Neural cell (in vitro differentiated cells): ENCODE measurements around the gene BZW2. TPM values are rescaled to one million over a fixed set of nuclear protein-coding genes. Genes with fewer than 3 reads are reported as not detected.

Experiments
- H2AFZ ChIP-seq: fragments of 200-600, 300-800 bp; sonication (generic), shearing (Covaris generic); 2 replicates; pipeline ENCODE4 v1.6.0; 2014; ENCODE audit warnings: low read depth, mild to moderate bottlenecking, antibody characterized with exemption, low read length, moderate library complexity
- H3F3A ChIP-seq: fragments of 200-600 bp; shearing (Covaris generic); 2 replicates; pipeline ENCODE4 v1.6.1; 2016; ENCODE audit warnings: mild to moderate bottlenecking, moderate library complexity, mixed read lengths, antibody characterized with exemption, low read length; ENCODE audit not compliant: insufficient read depth, poor library complexity, severe bottlenecking
- H3K27ac ChIP-seq: fragments of 200-600, 300-800 bp; sonication (generic), shearing (Covaris generic); 2 replicates; pipeline ENCODE4 v1.5.1; 2014; ENCODE audit warnings: mild to moderate bottlenecking, low read length, moderate library complexity
- H3K27me3 ChIP-seq: fragments of 300-800, 200-600 bp; sonication (generic), shearing (Covaris generic); 2 replicates; pipeline ENCODE4 v1.6.0; 2014; ENCODE audit warnings: mild to moderate bottlenecking, low read depth, low read length, moderate library complexity; ENCODE audit not compliant: insufficient read depth
- H3K36me3 ChIP-seq: fragments of 300-800, 200-600 bp; sonication (generic), shearing (Covaris generic); 2 replicates; pipeline ENCODE4 v1.5.1; 2014; ENCODE audit warnings: mild to moderate bottlenecking, antibody characterized with exemption, low read length, moderate library complexity; ENCODE audit not compliant: insufficient read depth
- H3K4me2 ChIP-seq: fragments of 300-800, 200-600 bp; sonication (generic), shearing (Covaris generic); 2 replicates; pipeline ENCODE4 v1.6.0; 2014; ENCODE audit warnings: mild to moderate bottlenecking, low read length
- H3K4me3 ChIP-seq: fragments of 300-800, 200-600 bp; sonication (generic), shearing (Covaris generic); 2 replicates; pipeline ENCODE4 v1.5.1; 2014; ENCODE audit warnings: mild to moderate bottlenecking, low read length, moderate library complexity
- H3K79me2 ChIP-seq: fragments of 200-600 bp; shearing (Covaris generic); replicated peaks from 2 replicates; pipeline ENCODE4 v1.6.0; 2014; ENCODE audit warnings: mild to moderate bottlenecking, low read length, moderate library complexity; ENCODE audit not compliant: insufficient read depth
- H3K9ac ChIP-seq: fragments of 300-800, 200-600 bp; sonication (generic), shearing (Covaris generic); 2 replicates; pipeline ENCODE4 v1.6.1; 2016; ENCODE audit warnings: mild to moderate bottlenecking, low read length, mixed read lengths
- H3K9me2 ChIP-seq: fragments of 200-600 bp; shearing (Covaris generic); 2 replicates; pipeline ENCODE4 v1.6.1; 2016; ENCODE audit warnings: mild to moderate bottlenecking, low read length, mixed read lengths; ENCODE audit not compliant: insufficient read depth
- H3K9me3 ChIP-seq: fragments of 200-600, 300-800 bp; sonication (generic), shearing (Covaris generic); 2 replicates; pipeline ENCODE4 v1.6.1; 2016; ENCODE audit warnings: mild to moderate bottlenecking, mixed run types, low read length, moderate library complexity, mixed read lengths
- H4K20me1 ChIP-seq: fragments of 200-600 bp; shearing (Covaris generic); 2 replicates; pipeline ENCODE4 v1.6.1; 2016; ENCODE audit warnings: mild to moderate bottlenecking, mixed run types; ENCODE audit not compliant: insufficient read depth
- CTCF ChIP-seq: fragments of 450-650 bp; IDR thresholded peaks from 2 replicates; pipeline ENCODE4 v1.5.1; 2014; ENCODE audit warnings: antibody characterized with exemption, mild to moderate bottlenecking, moderate library complexity; ENCODE audit not compliant: poor library complexity, severe bottlenecking
- EP300 ChIP-seq: fragments of 450-650 bp; conservative IDR thresholded peaks from 2 replicates; pipeline ENCODE4 v1.6.1; 2014; ENCODE audit warnings: antibody characterized with exemption, mild to moderate bottlenecking, moderate library complexity; ENCODE audit not compliant: poor library complexity, severe bottlenecking
- EZH2 ChIP-seq: fragments of 200-600, 300-800 bp; shearing (Covaris generic), sonication (generic); IDR thresholded peaks from 2 replicates; pipeline ENCODE4 v1.6.1; 2014; ENCODE audit warnings: antibody characterized with exemption, low read length, borderline replicate concordance, mild to moderate bottlenecking; ENCODE audit not compliant: insufficient read depth, poor library complexity, severe bottlenecking
- MXI1 ChIP-seq: fragments of 450-650 bp; conservative IDR thresholded peaks from 2 replicates; pipeline ENCODE4 v1.6.1; 2014; ENCODE audit warnings: antibody characterized with exemption, mild to moderate bottlenecking; ENCODE audit not compliant: poor library complexity, severe bottlenecking
- POLR2AphosphoS5 ChIP-seq: IDR thresholded peaks from 2 replicates; pipeline ENCODE4 v1.6.1; 2012
- RAD21 ChIP-seq: fragments of 450-650 bp; conservative IDR thresholded peaks from 2 replicates; pipeline ENCODE4 v1.6.1; 2014; ENCODE audit warnings: antibody characterized with exemption, mild to moderate bottlenecking, moderate library complexity
- REST ChIP-seq: IDR thresholded peaks from 2 replicates; pipeline ENCODE4 v1.6.1; 2012; ENCODE audit warnings: borderline replicate concordance
- SMC3 ChIP-seq: fragments of 450-650 bp; conservative IDR thresholded peaks from 2 replicates; pipeline ENCODE4 v1.6.1; 2014; ENCODE audit warnings: antibody characterized with exemption, mild to moderate bottlenecking, moderate library complexity; ENCODE audit not compliant: poor library complexity
- TAF1 ChIP-seq: IDR thresholded peaks from 2 replicates; pipeline ENCODE4 v1.6.1; 2012; ENCODE audit warnings: low read depth
- polyA plus RNA-seq: library from polyadenylated mRNA; depleted of rRNA; stranded (reverse); fragments of >200 nt; gene quantifications from 2 replicates; pipeline ENCODE4 v1.2.3, GENCODE V29; 2014

BZW2 gene
- polyA plus RNA-seq, 1 donor from 2014 or later, result 203 TPM

GRCh38 chr7:16615228-16615627 is 30.8 kb upstream of the BZW2 start:
- Histone ChIP-seq H3K9me2 (no peaks in the 10 kb centered on the region), H3K79me2 (peaks cover 3% of the 10 kb centered on the region), H2AFZ (no peak overlapping the region), H3K27me3 (no peaks in the 10 kb centered on the region), H3K4me2 (no peak overlapping the region), H3K36me3 (peaks cover 18% of the 10 kb centered on the region), H4K20me1 (no peaks in the 10 kb centered on the region), H3K4me3 (no peak overlapping the region), H3K27ac (no peak overlapping the region), H3K9me3 (no peaks in the 10 kb centered on the region), H3F3A (no peaks in the 10 kb centered on the region), H3K9ac (no peak overlapping the region)
- TF ChIP-seq TAF1, result no peak
- TF ChIP-seq RAD21, result no peak
- no peak for TF ChIP-seq REST
- no peak for TF ChIP-seq EZH2
- no peak for TF ChIP-seq SMC3
- TF ChIP-seq CTCF, result no peak
- TF ChIP-seq MXI1, result no peak
- TF ChIP-seq EP300, result no peak
- no peak for TF ChIP-seq POLR2AphosphoS5

- Histone ChIP-seq H3F3A (no peaks in the 10 kb centered on the region), H3K27ac (no peak overlapping the region), H3K4me2 (no peak overlapping the region), H3K36me3 (peaks cover 18% of the 10 kb centered on the region), H3K27me3 (no peaks in the 10 kb centered on the region), H3K9me2 (no peaks in the 10 kb centered on the region), H2AFZ (no peak overlapping the region), H3K79me2 (peaks cover 3% of the 10 kb centered on the region), H4K20me1 (no peaks in the 10 kb centered on the region), H3K4me3 (no peak overlapping the region), H3K9ac (no peak overlapping the region), H3K9me3 (no peaks in the 10 kb centered on the region)
- TF ChIP-seq EZH2 (no peak), POLR2AphosphoS5 (no peak), TAF1 (no peak)
These were observed 29.9 kb upstream of the BZW2 start for GRCh38 chr7:16616122-16616521.

- TF ChIP-seq EZH2 (no peak), EP300 (no peak), MXI1 (no peak), POLR2AphosphoS5 (no peak), SMC3 (no peak), TAF1 (no peak), RAD21 (no peak), REST (no peak), CTCF (no peak)
- Histone ChIP-seq H3F3A (no peaks in the 10 kb centered on the region), H3K9me3 (no peaks in the 10 kb centered on the region), H3K79me2 (peaks cover 3% of the 10 kb centered on the region), H3K27me3 (no peaks in the 10 kb centered on the region), H4K20me1 (no peaks in the 10 kb centered on the region), H3K9ac (no peak overlapping the region), H2AFZ (no peak overlapping the region), H3K36me3 (peaks cover 18% of the 10 kb centered on the region), H3K4me2 (no peak overlapping the region), H3K4me3 (no peak overlapping the region), H3K9me2 (no peaks in the 10 kb centered on the region), H3K27ac (no peak overlapping the region)
These were observed 29.4 kb upstream of the BZW2 start for GRCh38 chr7:16616542-16616941.
